Medulla oblongata (tissue), 1 donor: ENCODE results near the gene FAM120AOS.

Experiments
- DNase-seq: peaks from one replicate; pipeline ENCODE4 v3.0.0-alpha.2; 2015; ENCODE audit errors: extremely low spot score

Gene FAM120AOS

DNA sequence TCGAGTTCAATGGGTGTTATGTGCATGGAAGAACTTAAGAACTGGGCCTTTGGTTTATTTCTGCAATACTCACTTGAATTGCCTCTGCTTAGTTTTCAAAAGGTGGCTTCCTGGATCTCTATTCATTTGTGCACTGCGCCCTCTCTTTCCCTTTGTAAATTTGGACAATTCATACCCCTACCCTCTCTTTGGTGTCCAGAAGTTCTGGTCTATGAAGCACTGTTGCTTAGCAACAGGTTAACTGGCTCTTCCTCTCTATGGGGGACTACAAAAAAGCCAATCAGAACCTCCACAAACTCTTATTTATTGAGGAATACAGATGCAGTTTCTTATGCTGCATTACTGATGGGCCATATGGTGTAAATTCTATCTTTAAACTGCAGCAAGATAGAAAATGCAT is 15.4 kb downstream of the FAM120AOS start:
- no peak for DNase-seq

DNA sequence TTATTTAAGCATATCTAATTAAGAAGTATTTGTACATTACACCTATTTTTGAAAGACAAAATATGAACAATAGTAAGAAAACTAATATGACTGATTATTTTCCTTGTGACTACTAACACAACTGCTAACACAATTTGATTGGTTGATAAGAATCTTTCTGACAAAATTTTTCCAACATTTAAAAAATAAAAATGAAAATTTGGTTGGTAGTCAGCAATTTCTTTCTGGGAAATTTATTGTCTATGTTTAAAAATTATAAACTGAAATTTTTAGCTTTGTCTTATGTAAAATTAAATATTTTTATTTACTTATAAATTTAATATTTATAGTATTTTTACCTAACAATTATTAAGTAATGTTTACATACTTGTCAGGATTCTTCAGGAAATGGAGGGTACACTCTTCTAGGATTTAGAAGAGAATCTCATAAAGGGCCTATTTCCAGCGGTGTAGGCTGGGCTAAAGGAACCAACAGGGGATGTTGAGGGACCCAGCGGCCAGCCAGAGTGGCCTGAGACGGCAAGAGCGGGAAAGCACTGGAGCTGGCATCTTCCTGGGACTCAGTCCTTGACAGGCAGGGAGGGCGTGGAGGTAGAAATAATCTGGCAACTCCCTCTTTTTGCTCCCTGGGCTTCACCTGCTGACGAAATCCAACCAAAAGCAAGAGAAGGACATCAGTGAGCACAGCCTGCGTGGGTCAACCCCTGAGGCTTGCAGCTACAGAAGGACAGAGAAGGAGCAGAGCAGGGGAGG is 16.6 kb downstream of the FAM120AOS start:
- no peak for DNase-seq

DNA sequence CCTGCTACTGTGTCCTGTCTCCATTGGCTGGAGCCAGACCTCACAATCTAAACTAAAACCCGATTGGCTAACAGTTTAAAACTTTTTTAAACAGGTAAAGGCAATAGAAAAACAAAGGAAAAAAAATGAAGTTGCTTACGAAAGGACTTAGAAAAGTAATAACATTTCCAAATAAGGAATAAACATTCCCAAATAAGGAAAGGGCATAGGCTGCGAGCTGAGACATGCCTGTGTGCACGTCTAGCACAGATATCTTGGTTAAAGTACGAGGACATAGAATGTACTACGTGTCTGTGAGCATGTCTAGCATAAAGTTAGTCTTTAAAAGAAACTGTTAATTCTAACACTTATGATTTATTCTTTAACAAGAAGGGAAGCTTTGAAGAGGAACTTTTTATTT is 17.2 kb downstream of the FAM120AOS start:
- no peak for DNase-seq

DNA sequence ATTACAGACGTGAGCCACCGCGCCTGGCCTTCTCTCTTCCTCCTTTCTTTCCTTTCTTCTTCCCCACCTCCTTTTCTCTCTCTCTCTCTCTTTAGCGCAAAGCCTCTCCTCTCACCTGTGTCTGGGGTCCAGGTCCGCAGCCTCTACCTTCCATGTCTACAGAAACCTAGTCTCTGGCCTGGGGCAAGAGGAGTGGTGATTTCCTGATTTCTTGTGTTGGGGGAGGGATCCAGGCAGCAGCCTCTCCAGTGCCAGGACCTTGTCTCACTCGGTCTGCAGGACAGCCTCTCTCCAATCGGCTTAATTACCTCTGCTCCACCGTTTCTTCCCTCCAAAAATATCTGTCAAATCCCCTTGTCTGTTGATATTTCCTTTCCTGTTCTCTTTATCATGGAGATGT is 18.0 kb downstream of the FAM120AOS start:
- no peak for DNase-seq

DNA sequence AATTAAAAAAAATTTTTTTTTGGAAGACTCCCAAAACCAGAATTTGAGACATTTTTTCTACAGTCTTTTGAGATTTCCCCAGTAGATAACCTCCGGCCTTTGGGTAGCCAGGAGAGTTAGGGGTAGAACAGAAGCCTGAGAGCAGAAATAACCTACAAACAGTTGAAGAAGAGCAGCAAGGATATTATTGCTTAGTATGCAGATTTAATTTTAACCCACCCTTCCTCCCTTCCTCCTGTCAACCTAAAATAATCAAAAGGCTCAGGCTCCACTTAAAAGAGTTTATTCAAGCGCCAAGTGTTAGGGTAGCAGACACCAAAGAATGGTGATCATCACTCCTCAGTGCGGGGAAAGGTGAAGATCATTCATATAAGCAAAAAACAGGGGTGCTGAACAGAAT is 19.3 kb downstream of the FAM120AOS start:
- no peak for DNase-seq

DNA sequence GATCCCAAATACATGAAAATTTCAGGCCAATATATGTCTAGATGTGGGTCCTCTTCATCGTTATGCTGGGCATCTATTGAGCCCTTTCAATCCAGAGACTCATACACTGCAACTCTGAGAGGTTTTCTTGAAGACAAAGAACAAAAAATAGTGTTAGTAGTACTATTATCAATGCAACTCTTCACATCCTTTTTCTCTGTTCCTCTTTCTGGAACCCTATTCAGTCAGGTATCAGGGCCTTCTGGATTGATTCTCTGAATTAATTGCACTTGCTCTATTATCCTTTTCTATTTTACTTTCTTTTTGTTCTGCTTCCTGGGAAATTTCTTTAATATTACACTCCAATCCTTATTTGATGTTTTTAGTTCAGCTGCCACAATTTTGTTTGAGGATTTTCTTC is 20.4 kb downstream of the FAM120AOS start:
- DNase-seq: no peak

DNA sequence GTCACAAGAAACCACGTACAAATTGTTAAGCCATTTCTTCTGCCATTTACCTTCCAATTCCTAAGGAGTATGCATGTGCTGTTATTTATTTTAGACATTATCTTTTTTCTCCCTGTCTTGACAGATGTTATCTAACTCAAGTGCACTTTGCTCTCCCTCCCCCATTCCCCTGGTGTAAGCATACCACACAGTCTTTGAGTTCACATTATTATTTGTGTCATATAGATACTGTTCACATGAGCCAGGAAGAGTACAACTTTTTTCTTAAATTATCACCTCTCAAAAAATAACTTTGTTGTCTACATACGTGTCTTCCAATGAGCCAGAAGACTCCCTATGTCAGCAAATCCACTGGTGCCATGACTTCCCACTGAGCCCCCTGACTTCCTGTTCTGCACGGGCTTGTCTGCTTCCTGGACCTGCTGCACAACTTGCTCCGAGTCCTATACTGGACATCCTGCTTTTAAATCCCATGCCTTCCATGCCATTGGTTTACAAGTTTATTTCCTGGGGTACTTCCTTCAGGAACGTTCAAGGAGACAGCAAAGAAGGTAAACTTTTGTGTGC is 21.8 kb downstream of the FAM120AOS start:
- peak; percentile 40 for DNase-seq

DNA sequence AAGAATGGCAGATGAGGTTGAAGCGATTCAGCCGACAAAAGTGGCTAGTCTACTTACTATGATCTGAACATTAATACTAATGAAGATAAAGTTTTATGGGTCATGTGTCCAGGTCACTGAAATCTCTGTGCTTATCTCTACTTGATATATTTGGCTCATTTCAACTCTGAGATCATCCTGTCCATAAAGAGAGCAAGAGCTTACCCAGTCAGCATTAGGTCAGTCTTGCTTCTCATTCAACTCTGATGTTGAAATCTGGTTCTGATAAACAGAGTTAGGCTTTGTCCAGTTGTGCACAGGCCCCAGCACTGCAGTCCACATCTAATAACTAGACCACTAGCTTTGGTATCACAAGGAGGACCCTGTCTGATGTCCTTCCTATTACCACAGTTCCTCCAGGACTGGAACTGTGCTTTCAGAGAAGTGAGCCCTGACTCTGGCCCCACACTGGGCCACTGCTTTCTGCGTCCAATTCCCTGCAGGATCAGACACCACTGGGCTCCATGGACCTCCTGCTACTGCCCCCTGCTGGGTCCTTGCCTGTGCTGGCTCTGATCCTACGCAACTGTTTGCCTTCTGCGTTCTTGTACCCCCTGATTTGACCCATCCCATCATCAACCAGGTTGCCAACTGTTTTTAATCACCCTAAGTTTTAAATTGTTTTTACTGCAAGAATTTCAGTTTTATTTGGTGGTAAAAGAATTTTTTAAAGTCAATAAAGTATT is 25.6 kb downstream of the FAM120AOS start:
- no peak for DNase-seq

DNA sequence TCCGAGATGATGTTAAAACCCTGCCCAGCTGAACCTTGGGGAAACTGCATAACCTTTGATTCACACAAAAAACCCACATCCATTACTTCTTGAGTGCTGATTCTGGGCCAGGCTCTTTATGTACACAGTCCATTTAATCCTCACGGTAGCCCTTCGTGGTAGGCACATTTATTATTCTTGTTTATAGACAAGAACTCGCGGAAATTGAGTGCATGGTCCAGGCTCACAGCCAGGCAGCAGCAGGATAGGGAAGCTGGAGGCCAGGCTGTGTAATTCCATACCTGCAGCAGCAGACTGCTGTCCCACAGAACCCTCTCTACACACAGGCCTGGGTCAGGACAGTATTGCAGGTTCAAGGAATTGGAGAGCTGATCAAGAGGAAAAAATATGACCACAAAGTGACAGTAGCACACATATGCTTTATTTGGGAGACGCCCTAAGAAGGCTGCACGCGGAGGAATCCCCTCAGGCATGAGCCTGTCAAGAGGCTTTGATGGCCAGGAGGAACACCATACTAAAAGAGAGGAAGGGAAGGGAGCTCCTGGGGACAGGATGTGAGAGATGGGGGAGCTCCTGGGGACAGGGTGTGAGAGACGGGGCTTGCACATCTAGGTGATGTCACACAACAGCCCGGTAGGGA is 30.3 kb downstream of the FAM120AOS start:
- DNase-seq: no peak

DNA sequence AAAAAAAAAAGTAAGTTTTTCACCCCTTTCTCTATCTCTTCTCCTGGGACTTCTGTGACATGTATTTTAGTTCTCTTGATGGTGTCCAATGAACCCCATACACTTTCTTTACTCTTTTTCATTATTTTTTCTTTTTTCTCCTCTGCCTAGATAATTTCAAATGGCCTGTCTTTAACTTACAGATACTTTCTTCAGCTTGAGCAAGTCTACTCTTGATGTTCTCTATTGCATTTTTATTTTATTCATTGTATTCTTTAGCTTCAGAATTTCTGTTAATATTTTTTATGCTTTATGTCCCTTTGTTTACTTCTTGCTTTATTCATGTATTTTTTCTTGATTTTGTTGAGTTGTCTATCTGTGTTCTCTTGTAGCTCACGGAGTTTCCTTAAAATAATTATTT is 34.4 kb downstream of the FAM120AOS start:
- no peak for DNase-seq

DNA sequence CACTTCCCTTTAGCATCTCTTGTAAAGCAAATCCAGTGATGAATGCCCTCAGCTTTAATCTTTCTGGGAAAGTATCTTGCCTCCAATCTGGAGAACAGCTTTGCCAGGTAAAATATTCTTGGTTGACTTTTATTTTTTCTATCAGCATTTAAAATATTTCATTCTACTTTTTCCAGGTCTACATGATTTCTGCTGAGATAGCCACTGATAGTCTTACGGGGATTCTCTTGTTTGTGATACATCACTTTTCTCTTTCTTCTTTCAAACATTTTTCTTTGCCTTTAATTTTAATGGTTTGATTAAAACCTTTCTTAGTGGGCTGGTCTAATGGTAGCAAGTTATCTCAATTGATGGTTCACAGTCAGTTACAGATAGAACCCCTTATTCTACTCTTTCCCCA is 35.8 kb downstream of the FAM120AOS start:
- no peak for DNase-seq

DNA sequence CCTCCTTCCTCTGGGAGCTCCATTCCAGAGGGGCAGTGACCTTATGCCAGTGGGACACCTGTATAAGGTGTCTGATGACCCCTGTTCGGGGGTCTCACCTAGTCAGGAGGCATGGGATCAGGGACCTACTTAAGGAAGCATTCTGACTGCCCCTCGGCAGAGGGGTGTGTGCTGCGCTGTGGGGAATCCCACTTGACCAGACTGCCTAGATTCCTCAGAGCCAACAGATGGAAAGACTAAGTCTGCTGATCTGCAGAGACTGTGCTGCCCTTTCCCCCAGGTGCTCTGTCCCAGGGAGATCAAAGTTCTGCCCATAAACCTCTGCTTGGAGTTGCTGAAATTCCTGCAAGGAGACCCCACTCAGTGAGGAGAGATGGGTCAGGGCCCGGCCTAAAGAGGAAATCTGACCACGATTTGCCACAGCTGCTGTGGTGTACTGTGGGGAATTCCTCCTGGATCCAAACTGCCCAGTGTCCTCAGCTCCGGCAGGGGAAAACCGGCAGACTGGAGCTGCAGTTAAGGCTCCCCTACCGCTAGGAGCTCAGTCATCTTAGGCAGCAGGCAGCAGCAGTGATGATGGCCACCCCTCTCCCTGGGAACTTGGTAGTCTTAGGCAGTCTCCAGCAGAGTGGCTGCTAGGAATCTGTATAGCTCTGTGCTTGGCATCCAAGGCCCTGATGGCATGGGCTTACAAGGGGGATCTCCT is 36.7 kb downstream of the FAM120AOS start:
- DNase-seq: no peak

DNA sequence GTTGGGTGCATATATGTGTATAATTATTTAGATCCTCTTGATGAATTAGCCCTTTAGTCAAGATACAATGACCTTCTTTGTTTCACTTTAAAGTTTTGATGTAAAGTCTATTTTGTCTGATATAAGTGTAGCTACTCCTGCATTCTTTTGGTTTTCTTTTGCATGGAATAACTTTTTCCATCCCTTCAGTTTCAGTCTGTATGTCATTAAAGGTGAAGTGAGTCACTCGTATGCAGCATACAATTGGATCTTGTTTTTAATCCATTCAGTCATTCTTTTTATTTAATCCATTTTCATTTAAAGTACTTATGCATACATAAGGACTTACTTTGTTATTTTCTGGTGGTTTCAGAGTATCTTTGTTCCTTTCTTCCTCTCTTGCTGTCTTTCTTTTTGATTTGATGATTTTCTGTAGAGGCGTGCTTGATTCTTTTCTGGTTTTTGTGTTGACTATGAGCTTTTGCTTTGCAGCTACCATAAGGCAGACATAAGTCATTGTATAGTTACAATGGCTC is 38.1 kb downstream of the FAM120AOS start:
- no peak for DNase-seq

DNA sequence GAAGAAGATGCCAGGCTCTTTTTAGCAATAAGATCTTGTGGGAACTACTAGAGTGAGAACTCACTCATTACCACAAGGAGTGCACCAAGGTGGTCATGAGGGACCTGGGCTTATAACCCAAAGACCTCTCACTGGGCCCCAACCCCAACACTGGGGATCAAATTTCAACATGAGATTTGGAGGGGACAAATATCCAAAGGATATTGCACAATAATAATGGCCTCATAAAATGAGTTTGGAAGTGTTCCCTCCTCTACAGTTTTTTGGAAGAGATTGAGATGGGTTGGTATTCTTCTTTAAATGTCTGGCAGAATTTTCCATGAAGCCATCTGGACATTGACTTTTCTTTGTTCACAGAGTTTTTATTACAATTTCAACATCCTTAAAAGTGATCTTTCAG is 39.9 kb downstream of the FAM120AOS start:
- no peak for DNase-seq

DNA sequence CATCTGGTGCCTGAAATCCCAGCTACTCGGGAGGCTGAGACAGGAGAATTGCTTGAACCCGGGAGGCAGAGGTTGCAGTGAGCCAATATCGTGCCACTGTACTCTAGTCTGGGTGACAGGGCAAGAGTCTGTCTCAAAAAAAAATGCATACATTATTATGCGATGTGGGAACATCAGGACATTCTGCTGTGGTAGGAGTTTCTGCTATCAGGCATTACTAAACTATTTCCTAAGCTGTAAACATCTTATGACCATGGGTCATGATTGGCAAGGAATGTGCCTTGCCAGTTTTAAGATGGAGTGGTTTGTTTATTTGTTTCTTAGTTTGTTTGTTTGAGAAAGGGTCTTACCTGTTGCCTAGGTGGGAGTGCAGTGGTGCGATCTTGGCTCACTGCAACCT is 47.0 kb downstream of the FAM120AOS start:
- DNase-seq: no peak

DNA sequence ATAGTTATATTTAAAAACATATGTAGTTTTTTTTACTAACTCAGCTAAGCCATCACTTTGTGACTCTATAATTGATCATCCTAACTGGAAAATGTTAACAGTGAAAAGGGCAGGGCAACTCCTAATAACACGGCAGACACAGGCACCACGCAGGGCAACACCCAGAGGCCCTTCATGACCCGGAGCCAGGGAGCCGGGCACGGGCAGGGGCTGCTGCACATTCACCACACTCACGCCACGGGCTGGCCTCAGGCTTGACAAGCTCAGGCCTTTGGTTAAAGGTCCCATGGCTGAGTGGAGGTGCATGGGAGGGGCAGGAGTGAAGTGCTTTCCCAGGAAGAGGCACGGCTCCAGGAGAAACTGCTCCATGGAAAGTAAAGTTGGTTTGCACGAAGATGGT is 54.9 kb downstream of the FAM120AOS start:
- DNase-seq: no peak

DNA sequence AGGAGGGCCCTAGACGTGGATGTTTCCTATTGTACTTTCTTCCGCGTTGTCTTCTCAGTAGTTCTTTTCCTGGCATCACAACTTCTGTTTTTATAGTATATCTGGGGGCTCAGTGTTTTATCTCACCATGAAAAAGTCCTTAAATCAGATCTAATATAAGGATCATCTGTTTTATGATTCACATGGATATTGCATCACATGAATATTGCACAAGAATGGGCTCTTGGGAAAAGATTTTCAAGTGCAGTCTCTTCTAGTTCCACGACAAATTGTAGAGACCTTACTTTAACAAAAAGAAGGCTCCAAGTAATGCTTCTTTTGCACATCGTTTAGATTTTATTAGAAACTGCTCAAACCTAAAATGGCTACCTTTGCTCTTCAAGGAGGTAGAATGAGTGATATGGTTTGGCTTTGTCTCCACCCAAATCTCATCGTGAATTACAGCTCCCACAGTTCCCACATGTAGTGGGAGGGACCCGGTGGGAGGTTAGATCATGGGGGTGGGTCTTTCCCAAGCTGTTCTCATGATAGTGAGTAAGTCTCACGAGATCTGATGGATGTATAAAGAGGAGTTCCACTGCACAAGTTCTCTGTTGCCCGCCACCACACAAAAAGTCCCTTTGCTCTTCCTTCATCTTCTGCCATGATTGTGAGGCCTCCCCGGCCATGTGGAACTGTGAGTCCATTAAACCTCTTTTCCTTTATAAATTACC is 55.6 kb downstream of the FAM120AOS start:
- no peak for DNase-seq
